NCI-H2081 treated with DMSO at 0.1 percent for 48 hours (cell line): Measurements from ENCODE around the gene PCDH9.

Experiments used
- DNase-seq: peaks from one replicate; lab custom pipeline; 2025; lab: John Stamatoyannopoulos, UW

PCDH9 gene

DNA sequence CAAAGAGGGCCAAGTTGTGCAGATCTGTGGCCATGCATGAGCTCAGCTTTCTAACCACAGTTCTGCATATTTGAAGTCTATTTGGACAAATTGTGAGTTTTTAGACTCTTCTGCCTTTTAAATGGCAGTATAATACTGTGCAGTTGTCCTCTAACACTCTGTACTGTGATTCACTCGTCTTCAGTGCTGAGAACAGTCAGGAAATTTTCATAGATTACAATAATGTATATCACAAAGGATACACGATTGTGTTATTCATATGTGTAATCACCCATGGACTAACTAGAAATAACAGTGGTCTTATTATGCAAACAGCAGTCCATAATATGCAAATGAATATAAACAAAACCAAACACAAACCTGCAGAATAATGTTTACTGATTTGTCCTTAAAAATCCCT lies 259.1 kb downstream of the PCDH9 start:
- DNase-seq, result no peak

DNA sequence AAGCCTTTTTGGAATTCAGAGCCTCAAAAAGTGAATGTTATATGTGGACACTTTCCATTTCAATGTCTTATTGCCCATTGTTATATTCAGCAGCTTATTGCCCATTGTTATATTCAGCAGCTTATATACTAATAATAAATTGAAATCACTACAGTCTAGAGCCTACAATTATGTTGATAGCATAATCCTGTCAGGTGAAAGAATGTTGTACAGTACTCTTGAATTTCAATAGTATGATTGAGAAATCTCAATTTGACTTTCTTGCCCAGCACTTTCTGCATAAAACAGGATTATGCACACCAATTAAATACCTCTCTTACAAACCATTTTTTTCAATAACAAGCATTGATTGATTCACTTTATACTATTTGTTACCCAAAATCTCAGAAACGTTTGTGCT lies 260.8 kb downstream of the PCDH9 start:
- no peak for DNase-seq

DNA sequence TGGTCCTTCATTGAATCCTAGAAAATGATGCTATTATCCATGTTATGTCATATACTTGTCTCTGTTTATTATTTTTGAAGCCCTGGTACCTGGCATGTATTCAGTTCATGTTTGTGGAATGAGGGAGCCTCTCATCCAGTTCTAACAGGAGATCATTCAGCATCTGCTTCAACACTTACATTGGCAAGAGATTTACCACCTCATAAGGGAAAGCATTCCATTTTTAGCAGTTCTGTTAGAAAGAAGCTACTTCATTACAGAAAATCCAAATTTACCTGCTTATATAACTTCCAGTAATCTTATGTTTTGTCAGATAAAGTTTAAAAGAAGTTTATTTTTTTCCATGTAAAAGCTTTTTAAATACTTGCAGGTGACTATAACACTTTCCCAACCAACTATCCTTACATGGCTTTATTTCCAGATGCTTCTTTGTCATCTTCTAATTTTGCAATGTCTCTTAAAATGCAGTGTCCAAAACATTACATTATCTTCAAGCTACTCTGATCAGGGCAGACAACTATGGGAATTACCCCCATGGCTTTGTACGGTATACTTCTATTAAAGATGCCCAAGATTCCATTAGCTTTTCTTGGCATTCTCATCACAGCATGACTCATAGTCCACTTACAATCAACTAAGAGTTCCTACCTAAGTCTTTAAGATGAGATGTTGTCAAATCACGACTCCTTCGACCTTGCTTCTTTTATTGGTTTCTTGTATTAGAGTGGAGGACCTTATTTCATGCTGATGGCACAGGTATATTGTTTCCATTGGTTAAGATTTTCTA lies 262.1 kb downstream of the PCDH9 start:
- no peak for DNase-seq

DNA sequence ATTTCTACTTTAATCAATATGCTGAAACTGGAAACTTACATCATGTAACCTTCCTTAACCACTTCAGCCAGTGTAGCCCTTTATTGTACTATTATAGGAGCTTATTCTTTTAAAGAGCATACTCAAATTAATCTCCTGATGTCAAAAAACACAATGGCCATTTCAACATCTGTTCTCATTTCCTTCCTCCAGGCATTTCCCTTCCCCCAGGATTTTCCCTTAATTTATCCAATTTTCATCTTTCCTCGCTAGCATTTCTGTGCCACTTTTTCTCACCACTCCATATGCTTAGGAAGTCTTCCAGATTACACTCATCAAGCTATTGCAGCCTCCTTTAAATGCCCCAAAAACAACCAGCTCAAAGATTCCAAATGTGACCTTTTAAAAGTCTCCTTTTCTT lies 265.0 kb downstream of the PCDH9 start:
- no peak for DNase-seq

DNA sequence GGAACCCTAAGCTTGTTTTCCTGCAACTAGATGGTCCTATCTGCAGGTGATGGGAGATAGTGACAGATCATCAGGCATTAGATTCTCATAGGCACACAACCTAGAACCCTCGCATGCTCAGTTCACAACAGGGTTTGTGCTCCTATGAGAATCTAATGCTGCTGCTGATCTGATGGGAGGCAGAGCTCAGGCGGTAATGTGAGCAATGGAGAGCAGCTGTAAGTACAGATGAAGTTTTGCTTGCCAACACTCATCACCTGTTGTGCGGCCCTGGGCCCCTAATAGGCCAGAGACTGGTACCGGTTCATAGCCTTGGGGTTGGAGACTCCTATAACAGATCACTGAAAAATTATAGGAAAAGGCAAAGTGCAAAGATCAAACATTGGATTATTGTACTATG lies 267.2 kb downstream of the PCDH9 start:
- DNase-seq, result no peak

DNA sequence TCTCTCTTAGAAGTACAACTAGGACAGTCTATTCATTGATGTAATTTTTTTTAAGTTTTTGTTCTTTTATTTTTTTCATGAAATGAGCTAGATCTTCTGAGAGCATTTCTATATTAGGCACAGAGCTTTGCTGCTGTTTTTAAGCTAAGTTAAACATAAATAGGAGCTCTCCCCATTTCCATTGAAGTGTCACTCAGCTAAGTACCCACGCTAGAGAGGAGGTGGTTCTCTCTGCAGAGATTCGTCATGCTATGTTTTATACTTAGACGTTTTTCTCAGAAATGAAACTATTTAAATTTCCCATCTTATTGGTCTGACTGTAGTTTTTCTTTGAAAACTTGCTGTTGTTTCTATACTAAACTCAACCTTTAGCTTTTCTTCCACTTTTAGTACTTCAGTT lies 271.5 kb downstream of the PCDH9 start:
- DNase-seq, result no peak

DNA sequence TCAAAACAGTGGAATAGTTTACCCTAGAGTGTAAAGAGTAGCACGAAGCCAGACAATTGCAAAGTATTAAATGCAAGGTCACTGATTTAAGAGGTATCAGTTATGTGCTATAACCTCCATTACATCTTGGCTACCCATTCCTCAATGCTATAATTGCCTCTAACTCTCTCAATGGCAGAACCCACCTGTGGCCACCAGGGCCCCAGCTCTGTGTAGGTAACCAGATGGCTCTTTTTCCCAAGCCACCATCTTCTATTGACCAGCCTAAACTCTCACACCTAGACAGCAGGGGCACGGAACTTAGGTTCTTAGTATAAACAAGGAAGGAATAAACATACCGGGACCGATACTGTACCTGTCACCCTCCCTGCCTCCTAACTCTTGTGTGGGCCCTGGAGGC lies 277.6 kb downstream of the PCDH9 start:
- no peak for DNase-seq

DNA sequence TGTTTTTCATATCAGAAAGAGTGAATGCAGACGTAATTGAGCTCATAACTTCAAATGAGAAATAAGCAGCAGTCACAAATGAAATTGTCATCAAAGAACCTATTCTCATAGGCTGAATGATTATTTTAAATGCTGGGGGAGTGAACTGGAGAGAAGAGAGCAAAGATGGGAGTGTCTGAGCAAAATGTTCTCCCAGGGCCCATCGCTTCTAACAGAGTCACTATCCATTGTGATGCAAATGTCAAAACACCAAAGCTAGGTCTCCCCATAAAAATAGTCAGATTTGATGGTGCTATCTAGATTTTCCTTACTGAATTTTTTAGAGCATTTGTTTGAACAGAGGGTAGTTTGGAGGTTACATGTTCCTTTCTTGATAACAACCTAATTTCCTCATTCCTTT lies 278.7 kb downstream of the PCDH9 start:
- DNase-seq, result no peak

DNA sequence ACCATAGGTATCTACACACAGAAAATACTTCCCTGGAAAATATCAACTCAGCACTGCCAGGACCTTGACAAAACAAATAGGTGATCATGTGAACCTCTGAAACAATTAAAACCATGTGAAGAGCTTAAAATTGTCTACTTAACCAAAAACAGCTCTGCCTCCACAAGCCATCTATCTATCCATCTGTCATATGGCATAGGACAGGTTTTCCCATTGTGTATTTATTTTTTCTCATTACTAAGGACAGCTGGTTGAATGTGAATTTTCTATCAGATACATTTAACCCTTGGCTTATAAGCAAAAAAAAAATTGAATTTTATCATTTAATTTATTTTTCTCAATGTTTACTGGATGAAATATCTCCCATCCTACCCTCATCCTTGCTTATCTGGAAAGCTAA lies 279.5 kb downstream of the PCDH9 start:
- DNase-seq, result no peak

DNA sequence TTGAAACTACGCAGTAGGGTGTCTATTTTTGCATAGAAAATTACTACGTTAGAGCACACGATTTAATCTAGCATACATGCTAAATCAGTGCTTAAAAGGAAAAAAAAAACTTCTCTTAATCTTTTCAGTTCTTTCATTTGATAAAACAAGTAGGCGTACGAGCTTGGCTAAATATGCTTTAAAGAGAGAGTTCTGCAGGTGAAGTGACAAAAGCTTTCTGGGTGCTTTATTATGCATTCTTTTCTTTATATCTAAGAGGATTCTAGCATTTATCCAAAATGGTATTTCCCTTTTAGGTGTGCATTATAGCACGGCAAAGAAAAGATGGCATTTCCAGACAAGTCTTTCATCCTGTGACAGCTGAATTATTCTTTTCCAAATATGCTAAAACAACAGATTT lies 281.2 kb downstream of the PCDH9 start:
- no peak for DNase-seq

DNA sequence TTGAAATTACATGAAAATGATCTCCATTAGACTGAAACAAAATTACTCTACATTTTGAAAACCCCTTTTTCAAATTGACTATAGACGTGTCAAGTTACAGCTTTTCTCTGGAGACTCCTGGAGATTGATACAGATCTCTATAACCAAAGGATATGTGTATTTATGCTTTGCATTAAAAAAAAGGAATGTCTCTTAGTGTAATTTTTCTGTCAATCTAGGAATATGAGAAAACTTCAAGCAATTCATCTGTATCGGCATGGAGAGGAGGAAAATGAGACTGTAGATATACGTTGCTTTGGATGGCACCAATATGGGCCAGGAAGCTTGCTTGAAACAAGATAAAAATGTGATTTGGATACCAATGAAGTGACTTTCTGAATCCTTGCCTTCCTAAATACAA lies 286.6 kb downstream of the PCDH9 start:
- no peak for DNase-seq

DNA sequence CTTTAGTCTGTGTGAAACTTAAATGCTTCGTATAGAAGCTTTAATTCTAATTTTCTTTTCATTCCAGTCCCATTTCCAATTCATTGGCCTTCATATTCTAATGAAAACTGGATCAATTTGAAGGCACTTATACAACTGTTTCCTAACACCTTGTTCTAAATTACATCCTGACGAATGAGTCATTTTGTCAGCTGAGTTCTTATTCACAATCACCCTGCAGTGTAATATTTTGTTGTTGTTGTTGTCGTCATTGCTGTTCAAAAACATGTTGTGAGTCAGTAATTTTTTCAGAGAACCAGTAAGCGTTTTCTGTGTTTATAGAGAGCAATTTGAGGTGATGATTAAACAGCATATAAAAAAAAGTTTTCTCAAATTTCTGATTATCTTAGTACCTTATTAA lies 290.0 kb downstream of the PCDH9 start:
- no peak for DNase-seq

DNA sequence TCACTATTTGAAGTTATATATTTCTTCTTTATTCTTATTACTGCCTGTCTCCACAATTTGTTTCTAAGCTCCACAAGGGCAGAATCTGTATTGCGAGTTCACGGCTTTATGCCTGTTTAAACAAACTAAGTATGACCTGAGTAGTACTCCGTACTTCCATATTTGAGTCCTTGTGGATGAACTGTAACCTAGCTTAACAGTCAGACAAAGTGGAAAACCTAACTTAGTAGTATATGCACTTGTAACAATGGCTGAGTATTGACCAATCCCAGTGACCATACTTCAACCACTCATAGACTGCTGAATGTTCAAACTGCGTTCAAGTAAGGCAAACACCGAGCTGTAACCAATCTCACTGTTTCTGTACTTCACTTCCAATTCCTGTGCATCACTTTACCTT lies 292.7 kb downstream of the PCDH9 start:
- no peak for DNase-seq

DNA sequence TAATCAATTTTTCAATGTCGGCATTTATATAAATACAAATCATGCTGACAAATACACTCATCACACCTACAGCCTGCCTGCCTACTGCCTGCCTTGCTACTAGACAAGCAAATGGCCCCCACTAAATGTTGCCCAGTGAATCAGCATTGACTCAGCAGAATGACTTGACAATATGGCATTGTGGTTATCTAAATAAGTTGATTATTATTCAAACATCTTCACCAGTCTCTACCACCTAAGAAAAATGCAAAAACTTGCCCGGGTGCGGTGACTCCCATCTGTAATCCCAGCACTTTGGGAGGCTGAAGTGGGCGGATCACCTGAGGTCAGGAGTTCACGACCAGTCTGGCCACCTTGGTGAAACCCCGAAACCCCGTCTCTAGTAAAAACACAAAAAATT lies 296.1 kb downstream of the PCDH9 start:
- no peak for DNase-seq

DNA sequence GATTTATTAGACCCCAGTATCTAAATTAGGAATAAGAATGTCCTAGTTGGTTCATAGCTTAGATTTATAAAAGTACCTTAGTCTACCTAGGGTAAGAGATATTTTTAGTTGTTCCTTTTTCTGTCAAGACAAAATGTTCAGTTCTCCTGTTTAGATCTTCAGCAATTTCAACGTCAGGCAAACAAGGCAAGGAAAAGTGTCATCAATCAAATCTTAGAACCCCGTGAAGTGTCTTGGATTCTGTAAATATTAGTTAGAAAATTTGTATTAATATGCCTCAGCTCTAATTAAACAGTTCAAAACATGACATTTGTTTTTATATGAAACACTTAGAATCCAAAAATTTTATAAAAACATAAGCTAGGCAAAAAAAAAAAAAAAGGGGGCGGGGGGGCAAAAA lies 296.6 kb downstream of the PCDH9 start:
- DNase-seq, result no peak

DNA sequence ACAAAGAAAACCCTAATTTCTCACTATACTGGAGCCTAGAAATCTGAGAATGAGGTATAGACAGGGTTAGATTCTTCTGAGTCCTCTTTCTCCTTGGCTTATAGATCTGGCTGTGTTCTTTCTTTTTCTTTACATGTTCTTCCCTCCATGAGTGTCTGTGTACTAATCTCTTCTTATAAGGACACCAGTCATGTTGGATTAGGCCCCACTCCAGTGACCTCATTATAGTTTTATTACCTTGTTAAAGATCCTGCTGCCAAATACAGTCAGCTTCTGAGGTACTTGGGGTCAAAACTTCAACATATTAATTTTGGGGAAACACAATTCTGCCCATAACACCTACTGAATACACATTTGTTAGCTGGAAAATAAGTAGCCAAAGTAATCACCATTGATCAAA lies 302.6 kb downstream of the PCDH9 start:
- no peak for DNase-seq

DNA sequence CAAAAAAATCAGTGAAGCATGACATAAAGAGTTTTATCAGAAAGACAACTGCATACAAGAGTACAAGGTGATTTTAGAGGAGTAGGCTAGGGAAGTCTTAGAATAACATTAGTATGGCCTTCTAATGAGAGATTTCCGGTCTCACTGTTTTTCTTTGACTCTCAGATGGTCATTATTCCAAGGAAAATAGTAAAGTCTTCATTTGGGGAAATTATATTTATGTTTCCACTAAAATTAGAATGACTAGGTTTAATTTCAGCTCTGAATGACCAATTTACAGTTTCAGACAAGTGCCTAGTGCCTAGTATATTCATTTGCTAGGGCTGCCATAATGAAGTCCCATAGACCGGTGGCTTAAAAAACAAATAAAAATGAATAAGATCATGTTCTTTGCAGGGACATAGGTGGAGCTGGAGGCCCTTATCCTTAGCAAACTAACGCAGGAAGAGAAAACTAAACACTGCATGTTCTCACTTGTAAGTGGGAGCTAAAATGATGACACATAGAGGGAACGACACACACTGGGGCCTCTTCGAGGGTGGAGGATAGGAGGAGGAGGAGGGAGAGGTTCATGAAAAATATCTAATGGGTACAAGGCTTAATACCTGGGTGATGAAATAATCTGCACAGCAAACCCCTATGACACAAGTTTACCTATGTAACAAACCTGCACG lies 303.1 kb downstream of the PCDH9 start:
- no peak for DNase-seq

DNA sequence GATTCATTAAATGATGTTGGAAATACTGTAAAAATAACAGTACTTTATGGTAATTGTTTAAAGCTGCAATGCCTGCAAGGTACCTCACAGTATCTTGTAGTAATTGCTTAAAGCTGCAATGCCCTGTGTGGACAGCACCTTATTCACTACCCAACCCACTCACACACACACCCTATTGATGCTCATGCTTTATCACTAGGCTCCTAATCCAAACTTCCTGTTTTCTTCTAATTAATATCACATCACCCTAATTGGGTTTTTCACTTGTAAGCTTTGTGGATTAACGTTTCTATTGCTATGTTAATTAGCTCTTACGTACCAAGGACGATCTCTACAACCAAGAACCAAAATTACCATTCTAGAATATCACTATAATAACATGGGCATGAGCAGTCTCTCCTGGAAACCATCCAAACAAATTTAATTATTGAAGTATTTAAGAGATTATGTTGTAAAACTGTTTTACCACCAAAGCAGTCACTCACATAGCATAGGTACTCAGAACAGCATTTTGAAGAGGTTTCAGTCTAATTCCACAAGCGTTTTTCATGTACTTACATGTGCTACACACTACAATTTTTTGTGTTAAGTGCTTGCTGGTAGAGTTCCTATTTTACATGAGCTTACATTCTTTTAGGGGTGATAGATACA lies 303.8 kb downstream of the PCDH9 start:
- DNase-seq, result no peak

DNA sequence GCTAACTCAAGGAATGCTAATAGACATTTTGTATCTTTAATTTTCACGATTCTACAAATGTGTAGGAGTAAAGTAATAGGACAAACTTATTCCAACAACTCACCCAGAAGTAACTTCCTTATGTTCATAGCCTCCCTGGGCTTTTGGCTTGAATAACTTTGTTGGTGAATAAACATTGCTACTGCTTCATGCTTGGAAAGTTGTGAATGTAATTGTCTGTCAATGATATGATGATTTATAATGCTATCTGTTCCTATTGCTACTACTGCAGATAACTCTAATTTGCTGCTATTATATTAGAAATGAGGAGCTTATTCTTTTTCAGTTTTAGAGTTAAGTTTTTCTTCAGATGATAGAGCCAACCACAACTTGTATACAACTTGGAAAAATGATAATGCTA lies 307.7 kb downstream of the PCDH9 start:
- no peak for DNase-seq

DNA sequence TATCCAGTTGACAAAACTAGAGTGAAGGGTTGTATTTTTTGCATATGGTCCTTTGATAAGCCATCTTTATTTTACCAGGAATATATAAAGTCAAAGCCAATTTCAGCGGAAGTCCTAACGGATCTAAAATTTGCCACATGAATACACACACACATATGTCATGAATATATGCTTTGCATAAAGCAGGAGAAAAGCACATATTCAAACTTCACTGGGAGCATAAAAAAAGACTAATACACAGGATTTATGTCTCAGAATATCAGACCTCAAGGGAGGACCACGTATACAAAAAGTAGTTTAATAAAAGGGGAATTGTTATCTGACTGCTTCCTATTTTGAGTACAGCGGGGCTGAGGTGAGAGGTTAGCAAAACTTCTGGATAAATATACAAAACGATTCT lies 308.7 kb downstream of the PCDH9 start:
- no peak for DNase-seq

DNA sequence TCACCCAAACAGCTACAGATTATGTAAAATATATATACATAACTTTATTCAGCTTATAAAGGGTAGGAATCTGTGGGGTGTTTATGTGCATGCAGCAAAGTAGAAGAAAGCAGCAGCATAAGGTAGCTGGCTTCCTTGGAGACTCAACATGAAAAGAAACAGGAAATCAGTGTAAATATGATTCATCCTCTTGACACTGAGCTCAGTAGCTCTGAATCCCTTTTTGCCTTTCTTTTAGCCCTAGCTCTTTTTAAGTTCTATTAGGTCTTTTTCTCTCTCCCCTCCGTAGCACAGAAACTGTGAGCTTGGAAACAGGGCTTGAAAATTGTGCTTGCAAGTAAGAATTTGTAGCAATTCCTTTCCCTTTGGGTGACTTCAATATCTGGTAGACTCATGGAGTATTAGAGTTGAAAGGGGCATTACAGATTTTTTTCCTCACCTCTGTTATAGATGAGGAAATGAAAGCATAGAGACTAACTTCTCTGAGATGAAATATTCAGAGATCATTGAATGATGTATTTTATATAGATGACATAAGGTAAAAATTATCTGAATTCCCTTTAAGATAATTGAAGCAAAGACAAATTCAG lies 314.4 kb downstream of the PCDH9 start:
- no peak for DNase-seq

DNA sequence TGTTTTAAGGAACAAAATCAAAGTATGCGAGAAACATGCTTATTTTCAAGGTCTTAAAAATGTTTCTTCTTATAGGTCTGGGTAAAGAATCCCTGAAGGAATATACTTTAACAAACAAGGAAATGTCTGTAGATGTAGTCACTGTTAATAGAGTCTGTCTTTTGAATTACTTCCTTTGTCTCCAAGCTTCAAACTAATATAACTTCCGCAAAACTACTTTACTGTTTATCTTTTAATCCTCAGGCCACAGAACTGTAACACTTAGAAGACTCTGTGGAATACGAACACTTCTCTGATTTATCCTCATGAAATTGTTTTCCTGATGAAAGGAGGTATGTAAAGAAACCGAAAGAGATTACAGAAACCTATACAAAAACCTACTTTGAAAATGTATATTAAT lies 316.0 kb downstream of the PCDH9 start:
- DNase-seq, result no peak

DNA sequence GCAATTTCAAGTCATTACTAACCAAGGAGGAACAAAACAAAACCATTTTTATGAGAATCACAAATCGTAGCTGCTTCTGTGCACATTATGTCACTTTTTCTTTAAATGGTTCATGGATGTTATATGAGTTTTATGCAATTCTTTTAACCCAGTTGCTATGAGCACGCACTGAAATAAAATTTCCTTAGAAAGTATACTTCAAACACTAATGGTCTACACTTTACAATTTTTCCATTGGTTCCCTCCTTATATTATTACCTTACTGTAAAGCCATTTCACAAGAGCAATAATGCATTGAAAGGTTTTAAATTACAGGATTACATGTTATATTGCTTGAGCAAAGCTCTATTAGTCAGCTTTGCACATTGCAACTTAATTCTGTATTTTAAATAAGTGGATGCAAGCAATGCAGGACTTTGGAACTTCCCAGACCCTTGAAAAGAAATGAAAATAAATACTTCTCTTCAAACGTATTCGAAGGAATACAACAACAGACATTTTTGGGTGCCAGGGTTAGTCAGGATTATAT lies 318.7 kb downstream of the PCDH9 start:
- DNase-seq, result no peak
